ENCODE results near the gene TRIO.

Gene TRIO

DNA sequence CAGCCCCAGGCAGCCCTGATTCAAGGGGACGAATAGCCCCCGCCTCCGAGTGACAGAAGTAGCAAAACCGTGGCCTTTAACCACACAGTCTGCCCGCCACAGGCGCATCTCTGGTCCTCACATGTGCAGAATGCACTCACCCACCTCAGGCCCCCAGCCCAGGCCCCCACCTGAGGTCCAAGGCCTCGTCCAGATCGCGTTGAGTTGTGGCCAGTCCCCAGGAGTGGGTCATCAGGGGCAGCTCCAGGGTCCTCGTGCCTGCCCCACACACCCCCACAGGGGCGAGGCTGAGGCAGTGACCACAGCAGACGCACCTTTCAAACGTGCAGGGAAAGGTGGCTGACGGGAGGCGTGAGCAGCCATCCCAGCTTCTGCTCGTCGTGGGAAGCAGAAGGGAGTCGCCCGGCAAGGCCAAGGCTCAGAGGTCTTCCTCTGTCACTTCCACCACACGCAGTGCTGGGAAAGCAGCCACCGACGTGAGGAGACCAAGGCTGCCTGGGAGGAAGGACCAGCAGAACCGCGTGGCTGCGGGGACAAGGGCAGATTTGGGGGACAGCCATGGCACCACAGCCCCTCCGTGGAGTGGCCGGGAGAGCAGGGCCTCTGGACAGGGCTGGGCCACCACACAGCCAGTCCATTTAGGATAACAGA is 360.7 kb downstream of the TRIO start:
- DNase-seq = no peak

DNA sequence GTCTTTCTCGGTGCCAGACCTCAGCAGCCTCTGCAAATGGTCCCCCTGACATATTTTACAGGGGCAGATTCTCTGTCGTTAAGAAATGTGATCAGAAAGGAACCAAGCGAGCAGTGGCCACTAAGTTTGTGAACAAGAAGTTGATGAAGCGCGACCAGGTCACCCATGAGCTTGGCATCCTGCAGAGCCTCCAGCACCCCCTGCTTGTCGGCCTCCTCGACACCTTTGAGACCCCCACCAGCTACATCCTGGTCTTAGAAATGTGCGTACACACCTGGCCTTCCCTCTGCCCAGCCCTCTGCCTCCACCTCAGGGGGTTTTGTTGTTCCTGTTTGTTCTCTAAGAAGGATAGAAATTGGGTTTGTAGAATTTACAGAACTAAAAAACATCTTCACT is 361.2 kb downstream of the TRIO start:
- no peak for DNase-seq

DNA sequence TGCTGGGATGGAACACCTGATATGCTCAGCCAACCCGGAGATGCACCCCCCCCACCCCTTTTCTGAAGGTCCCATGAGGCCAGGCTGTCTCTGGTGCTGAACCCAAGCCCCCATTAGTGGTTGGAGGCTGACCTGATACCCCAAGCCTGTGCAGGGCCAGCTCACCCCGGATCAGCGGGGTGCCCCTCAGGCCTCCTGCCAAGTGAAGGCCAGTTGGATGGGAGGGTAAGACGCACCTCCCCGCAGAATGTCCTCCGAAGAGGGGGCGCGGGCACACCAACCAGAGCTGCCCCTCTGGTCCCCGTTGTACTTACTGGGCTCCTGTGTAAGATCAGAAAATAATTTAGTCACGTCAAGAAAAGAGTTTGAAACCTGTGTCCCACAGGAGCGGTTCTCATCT is 361.7 kb downstream of the TRIO start:
- DNase-seq = no peak

DNA sequence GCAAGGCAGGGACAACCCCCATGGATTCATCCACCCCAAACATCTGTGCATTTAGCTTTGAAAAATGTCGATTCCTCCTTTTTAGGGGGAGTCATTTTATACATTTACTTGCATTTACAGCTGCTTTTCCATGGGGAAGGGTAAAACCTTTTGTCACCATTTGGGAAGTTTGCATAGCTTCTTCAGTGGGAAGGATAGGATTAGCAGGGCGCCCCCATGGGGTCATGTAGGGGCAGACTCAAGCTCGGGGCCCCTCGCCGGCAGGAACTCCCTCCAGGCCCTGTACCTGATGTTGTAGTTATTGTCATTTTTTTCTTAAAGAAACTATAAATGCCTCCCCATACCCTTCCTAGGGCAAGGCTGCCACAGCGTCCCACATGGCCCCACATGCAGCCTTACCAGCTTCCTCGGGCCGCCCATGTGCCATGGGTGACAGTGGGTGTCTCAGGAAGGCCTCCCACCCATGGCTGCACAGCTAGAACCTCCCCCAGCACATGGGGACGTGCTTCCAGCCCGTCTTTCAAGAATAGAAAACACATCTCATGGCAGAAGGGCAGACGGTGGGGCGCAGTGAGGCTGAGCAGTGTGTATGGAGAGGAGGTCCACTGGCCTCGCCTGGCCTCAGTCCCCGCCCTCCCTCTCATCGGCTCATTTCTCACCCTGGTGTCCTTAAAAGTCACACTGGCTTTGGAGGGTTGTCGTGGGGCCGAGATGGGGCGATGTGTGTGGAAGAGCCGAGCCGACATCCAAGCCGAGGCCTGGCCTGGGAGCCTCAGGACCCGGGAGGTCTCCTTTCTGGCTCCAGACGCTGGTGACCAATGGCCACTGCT is 362.4 kb downstream of the TRIO start:
- DNase-seq = no peak

DNA sequence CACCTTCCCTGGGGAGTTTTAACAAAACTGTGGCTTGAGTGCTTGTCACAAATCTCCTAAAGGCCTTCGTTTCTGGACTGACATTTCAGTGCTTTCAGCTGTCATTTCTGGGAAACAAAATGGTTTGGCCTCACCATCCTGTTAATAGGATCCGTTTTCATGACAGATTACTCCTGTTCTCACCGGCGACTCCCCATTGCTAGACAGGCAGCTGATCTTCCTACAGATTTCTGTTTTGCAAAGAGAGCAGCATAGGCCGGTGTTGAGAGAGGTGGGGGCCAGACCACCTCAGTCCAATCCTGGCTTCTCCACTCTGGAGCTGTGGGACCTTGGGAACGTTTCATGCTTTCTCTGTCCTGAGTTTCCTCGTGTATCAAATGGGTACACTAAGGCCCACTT is 363.0 kb downstream of the TRIO start:
- no peak for DNase-seq

DNA sequence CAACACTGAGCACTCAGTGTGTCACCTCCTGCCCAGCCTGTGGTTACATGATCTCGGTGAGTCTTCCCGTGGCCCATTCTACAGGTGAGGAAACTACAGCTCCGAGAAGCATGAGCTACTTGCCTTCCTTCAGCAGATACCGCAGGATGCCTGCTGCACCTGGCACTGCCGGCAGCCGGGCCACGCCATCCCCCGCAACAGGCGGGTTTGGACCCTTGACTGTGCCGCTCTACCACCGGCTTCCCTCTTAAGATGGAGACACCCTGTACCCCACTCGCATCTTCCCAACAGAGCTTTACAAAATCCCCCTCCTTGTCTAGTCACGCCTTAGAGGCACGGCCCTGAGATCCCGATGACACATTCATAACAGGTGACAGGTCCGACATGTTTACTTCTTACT is 363.5 kb downstream of the TRIO start:
- DNase-seq = no peak

DNA sequence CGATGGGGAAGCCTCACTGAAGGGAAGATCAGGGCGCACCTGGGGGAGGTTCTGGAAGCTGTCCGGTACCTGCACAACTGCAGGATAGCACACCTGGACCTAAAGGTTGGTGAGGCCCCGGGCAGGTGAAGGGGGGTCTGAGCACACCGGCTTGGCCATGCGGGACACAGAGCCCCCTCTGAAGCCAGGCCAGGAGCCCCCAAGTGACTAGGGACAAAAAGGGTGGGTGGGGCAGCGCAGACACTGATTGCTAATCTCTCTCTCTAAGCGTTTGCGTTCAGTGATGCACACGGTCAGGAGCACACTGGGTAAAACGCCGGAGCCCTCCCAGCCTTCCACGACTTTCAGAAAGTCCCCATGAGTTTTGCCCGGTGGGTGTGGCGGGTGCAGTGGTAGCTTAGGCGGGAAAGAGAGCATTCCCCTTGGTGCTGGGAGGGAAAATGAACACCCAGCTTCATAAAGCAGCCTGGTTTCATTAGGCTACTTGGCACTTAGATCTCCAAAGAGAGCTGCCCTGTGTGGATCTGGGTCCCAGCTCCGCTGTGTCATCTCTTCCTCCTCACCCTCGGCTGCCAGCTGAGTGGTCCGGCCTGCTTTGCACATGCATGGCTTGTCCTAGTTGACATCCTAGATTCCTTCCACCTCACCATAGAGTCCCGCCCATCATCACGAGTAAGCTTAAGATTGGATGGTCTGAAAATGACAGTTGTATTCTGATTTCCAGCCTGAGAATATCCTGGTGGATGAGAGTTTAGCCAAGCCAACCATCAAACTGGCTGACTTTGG is 364.2 kb downstream of the TRIO start:
- DNase-seq = no peak

DNA sequence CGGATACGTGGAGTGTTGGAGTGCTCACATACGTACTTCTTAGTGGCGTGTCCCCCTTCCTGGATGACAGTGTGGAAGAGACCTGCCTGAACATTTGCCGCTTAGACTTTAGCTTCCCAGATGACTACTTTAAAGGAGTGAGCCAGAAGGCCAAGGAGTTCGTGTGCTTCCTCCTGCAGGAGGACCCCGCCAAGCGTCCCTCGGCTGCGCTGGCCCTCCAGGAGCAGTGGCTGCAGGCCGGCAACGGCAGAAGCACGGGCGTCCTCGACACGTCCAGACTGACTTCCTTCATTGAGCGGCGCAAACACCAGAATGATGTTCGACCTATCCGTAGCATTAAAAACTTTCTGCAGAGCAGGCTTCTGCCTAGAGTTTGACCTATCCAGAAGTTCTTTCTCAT is 364.9 kb downstream of the TRIO start:
- no peak for DNase-seq

DNA sequence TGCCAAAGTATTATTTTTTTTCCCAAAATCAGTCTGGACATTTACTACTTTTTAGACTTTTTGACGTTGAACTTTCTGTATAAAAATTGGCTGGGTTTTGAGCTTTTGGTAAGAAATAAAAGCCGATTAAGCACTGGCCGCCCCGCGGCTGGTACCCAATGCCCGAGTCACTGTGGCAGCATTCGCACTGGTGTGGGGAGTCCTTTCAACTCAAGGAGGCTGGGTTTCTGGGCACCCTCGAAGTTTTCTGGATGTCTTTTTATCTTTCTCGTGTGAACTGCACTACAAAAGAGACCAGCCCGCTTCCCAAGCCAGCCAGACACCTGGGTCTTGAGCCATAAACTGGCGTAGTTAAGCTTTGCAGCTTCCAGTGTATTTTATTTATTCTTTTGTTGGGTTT is 366.4 kb downstream of the TRIO start:
- DNase-seq = no peak

DNA sequence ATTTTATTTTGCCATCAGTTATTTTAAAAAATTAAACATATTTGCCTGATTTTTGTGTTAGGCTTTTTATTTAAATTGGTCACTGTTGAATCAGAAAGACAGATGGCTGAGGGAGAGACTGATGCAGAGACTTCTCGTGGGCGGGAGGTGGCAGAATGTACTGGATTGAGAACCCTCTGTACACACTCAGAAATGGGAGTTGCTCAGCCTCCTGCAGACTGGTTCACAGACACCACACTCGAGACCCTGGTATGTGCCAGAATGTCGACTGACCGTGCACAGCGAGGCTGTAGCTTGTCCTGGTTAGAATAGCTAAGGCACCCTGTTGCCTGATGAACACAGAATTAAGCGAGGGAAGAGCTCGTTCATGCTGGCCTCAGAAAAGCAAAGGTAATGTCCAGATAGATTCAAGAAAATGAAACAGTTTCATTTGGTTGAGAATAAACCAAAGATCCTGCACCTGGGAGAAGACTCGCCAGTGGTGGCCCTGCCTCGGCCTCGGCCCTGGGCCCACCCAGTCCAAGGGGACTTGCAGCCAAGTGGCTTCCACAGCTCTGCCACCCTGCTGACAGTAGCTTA is 367.1 kb downstream of the TRIO start:
- DNase-seq = no peak

DNA sequence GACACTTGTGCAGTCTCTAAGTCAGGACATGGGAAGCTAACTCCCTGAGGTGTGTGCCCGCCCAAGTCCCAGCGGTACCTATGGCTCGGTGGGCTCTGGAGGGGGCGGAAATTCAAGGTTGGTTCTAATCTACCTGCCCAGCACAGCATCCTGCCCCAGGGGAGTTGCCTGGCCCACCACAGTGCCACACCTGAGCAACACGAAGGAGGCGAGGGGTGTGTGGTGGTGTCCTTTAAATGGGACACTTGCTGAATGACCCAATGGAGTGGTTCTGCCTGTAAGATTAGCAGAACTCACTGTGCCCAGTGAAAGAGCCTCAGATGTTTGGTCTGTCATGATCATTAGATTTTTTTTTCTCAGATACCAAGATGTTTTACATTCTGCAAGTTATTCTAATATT is 367.7 kb downstream of the TRIO start:
- no peak for DNase-seq

DNA sequence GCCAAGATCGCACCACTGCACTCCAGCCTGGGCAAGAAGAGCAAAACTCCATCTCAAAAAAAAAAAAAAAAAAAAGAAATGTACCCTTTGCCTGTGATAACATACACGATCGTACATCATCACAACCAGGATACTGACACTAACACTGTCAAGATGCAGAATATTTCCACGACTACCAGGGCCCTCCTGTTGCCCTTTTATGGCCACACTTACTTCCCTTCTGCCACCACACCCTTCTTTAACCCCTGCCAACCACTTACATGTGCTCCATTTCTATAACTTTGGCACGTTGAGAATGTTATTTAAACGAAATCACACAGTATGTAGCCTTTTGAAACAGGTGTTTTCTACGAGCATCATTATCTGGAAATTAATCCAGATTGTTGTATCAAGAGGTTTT is 369.4 kb downstream of the TRIO start:
- no peak for DNase-seq

DNA sequence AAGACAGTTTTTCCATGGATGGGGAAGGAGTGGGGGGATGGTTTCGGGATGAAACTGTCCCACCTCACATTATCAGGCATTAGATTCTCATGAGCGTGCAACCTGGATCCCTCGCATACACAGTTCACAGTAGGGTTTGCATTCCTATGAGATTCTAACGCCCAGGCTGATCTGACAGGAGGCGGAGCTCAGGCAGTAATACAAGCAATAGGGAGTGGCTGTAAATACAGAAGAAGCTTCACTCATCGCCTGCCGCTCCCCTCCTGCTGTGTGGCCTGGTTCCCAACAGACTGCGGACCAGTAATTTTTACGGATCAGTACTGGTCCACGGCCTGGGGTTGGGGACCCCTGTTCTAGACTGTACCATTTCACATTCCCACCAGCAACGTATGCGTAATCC is 370.1 kb downstream of the TRIO start:
- DNase-seq = no peak

DNA sequence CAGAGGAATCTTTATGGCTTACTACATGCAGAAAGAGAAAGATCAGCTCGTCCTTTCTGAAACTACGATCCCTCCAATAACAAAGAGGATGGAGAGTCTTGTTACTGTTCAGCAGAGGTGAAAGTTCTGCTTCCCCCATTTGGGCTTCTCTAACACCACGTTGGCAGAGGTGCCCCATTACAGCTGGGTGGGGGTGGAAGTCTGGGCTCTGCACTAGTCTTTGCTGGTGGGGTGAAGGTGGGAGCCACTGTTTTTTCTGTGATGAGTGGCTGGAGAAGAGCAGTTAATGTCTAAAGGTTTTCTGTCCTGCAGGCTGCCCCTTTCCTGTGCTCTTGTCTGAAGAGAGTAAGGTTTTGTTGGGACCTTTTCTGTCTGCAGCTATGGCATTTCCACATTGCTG is 373.8 kb downstream of the TRIO start:
- DNase-seq = no peak

DNA sequence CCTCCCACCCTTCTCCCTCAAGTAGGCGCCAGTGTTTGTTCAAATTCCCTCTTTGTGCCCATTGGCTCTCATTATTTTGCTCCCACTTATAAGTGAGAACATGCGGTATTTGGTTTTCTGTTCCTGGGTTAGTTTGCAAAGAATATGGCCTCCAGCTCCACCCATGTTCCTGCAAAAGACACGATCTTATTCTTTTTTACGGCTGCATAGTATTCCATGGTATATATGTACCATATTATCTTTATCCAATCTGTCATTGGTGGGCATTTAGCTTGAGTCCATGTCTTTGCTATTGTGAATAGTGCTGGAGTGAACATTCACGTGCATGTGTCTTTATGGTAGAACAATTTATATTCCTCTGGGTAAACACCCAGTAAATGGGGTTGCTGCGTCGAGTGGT is 375.5 kb downstream of the TRIO start:
- DNase-seq = no peak

DNA sequence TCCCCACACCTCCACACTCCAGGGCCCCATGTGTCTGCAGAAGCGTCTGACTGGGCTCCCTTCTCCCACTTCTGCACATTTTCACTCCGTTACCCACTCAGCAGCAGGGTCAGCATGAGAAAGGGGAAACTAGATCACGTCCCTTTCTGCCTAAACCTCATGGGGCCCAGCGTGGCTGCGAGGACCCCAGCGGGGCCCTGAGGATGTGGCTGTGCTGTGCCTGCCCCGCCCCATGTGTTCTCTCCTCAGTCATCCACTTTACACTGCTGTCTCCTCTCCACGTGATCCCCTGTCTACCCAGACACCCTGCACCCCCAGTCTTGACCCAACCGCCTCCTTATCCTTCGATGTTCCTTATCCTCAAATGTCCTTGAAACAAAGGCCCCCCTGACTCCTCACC is 378.6 kb downstream of the TRIO start:
- no peak for DNase-seq

DNA sequence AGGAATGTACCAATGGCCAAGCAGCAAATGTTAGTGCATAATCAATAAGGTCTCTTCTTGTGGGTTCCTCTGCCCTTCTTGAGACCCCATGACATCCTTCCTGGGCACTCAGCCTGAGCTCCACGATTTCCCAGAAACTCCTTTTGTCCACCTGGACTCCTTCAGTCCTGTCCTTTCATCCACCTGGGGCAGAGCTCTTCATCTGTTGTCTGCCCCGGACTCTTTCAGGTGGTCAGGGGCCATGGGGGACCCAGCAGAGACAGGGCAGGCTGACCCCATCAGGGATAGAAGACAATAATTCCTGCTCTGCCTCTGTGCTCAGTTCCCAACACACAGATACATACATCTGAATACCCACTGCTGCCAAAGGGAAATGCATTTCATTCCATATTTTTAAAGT is 379.6 kb downstream of the TRIO start:
- no peak for DNase-seq

DNA sequence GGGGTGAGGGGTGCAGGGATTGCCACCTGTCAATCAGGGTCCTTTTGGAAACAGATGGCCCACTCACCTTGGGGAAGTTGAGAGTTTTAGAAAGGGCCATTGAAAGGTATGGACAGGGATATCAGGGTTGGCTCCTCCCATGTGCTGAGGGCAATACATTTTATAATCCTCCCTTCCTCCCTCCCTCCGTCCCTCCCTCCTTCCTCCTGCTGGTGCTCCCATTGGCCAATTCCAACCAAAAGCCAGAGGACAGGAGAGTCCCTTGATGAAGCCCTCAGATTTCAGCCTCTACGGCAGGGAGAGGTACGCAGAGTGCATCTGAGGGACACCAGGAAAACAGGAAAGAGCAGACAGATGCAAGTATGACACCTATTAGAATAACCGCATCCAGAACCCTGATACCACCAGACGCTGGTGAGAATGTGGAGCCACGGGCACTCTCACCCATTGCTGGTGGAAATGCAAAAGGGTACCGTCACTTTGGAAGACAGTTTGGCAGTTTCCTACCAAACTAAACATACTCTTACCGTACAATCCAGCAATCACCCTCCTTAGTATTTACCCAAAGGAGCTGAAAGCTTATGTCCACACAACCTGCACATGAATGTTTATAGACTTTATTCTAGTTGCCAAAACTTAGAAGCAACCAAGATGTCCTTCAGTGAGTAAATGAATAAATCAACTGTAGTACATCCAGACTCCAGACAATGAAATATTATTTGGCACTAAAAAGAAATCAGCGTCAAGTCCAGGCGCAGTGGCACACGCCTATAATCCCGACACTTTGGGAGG is 380.3 kb downstream of the TRIO start:
- no peak for DNase-seq

DNA sequence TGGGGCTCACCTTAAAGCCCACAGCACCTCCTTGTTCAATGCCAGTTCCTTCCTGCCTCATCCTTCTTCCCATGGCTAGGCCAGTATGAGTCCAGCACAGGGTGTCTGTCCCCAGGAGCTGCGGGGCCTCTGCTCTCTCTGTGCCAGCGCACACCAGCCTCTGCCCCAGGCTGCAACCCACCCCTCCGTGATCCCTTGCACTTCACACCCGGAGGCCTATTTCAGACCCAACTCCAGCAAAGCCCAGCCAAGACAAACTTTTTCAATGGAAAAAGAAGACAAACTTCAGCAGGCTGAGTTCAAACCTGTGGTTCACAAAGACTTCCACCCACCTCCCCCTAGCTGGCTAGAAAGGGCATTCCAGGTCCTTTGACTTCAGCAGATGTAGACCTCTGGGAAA is 382.3 kb downstream of the TRIO start:
- DNase-seq = no peak

DNA sequence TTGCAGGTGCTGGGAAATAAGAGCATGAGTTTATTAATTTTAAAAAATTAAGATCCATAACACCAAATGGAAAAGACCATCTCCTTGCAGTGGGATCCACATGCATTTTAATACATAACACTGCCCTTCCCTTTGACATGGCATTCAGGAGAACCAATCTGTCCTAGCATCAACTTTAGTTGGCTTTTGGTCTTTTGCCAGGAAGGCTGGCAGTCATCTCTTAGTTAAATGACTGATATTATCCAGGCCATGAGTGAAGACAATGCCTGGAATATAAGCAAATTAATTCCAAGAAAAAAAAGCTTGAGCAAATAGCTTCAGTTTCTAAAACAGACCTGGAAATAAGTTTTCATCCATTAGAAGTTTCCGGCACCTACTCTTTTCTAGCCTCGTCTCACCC is 383.4 kb downstream of the TRIO start:
- DNase-seq = no peak

DNA sequence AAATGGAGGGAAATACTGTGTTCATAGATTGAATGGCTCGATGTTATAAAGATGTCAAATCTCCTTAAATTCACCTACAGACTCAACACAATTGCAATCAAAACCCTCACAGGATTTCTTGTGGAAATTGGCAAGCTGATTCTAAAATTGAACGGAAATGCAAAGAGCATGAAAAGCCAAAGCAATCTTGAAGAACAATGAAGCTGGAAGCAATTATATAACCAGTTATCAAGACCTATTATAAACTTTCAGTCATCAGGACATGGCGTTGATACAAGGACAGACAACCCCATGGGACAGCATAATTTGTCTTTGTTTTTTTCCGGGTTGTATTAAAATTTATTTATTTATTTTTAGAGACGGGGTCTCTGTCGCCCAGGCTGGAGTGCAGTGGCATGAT is 385.0 kb downstream of the TRIO start:
- no peak for DNase-seq

DNA sequence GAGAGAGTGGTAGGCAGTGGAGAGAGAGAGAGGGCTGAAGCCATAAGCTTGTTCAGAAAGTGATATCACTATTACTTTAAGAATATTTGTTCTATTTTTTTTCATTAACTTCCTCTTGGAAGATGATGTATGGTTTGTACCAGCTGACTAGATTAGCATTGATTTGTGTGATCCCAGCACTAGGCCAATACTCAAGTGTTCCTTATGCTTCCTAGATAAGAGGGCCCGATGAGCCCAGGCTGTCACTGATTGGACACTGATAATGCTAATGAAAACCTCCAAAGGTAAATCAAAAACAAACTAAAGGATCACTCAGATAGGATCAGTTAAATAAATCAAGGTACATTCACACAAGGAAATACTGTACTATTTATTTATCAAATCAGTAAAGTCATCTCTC is 385.8 kb downstream of the TRIO start:
- no peak for DNase-seq

DNA sequence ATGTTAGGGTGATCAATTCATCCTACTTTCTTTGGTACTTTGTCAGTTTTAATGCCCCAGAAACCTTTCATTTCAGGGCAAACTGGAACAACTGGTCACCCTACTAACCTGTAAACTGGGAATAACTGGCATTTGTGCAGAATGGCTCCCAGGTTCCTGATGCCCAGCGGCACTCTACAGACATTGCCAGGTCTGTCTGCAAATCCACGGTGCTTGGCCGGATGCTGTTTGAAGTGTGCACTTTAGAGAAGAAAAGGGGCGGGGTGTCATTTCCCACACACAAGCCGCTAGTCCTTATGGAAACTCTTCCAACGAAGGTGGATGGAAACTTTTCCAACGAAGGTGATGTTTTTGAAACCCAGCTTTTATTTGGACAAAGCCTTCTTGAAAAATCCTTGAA is 388.5 kb downstream of the TRIO start:
- DNase-seq = no peak

All from stimulated activated CD4-positive, alpha-beta T cell treated with anti-CD3 and anti-CD28 coated beads, Interleukin-4, amount 100 ng/mL, for 24 hours (primary cell).